WTC11 (cell line): ENCODE measurements around the gene ZNF800. TPM values are rescaled to one million over a fixed set of nuclear protein-coding genes. Genes with fewer than 3 reads are reported as not detected.
A peak's percentile ranks its signal among the peaks of the same experiment; 100 is the strongest.

Experiments used
- ATAC-seq: fragments of 200-7000 bp; cut with Tn5 transposase; 2 replicates; pipeline ENCODE4 v1.10.0; 2021; ENCODE audit warnings: mild to moderate bottlenecking, moderate library complexity
- CTCF ChIA-PET: fragments of 300-600 bp; sonication (Branson Sonifier 250); formaldehyde crosslinking; loops from one replicate; lab custom pipeline; 2021; ENCODE audit warnings: antibody characterized with exemption; lab: Charles Lee
- POLR2A ChIA-PET: fragments of 350-600 bp; sonication (Branson Sonifier 250); formaldehyde crosslinking; loops from one replicate; lab custom pipeline; 2021; ENCODE audit warnings: antibody characterized with exemption; lab: Charles Lee
- DNase-seq: peaks from one replicate; pipeline ENCODE4 v3.0.0; 2021; ENCODE audit warnings: low spot score
- H3K27ac Mint-ChIP-seq: 2 replicates; pipeline ENCODE4 v1.8.0; 2021; ENCODE audit warnings: mixed read lengths
- H3K27me3 Mint-ChIP-seq: 2 replicates; pipeline ENCODE4 v1.8.0; 2021; ENCODE audit warnings: low read depth, mild to moderate bottlenecking, moderate library complexity, mixed read lengths
- H3K36me3 Mint-ChIP-seq: 2 replicates; pipeline ENCODE4 v1.8.0; 2021; ENCODE audit warnings: mixed read lengths
- H3K4me1 Mint-ChIP-seq: 2 replicates; pipeline ENCODE4 v1.8.0; 2022; ENCODE audit warnings: mixed read lengths
- H3K4me3 Mint-ChIP-seq: 2 replicates; pipeline ENCODE4 v1.8.0; 2021; ENCODE audit warnings: mild to moderate bottlenecking, moderate library complexity, mixed read lengths
- H3K9me3 Mint-ChIP-seq: 2 replicates; pipeline ENCODE4 v1.8.0; 2021; ENCODE audit warnings: mixed read lengths
- ATF1 ChIP-seq: sonication (generic); formaldehyde crosslinking; IDR thresholded peaks from 2 replicates; pipeline ENCODE4 v1.8.1; 2023; ENCODE audit warnings: mild to moderate bottlenecking, moderate library complexity, missing genetic modification reagents
- CBFB ChIP-seq: sonication (generic); formaldehyde crosslinking; IDR thresholded peaks from 2 replicates; pipeline ENCODE4 v1.8.1; 2022; ENCODE audit warnings: mild to moderate bottlenecking, low read depth, missing genetic modification reagents
- CREM ChIP-seq: sonication (generic); formaldehyde crosslinking; IDR thresholded peaks from 2 replicates; pipeline ENCODE4 v1.8.1; 2022; ENCODE audit warnings: mild to moderate bottlenecking, missing genetic modification reagents, moderate library complexity
- CTCF ChIP-seq: fragments of 200-600 bp; IDR thresholded peaks from 2 replicates; pipeline ENCODE4 v1.8.0; 2022; ENCODE audit warnings: antibody characterized with exemption
- ETV6 ChIP-seq: sonication (generic); formaldehyde crosslinking; IDR thresholded peaks from 2 replicates; pipeline ENCODE4 v1.8.1; 2022; ENCODE audit warnings: mild to moderate bottlenecking, missing genetic modification reagents
- FOXP1 ChIP-seq: sonication (generic); formaldehyde crosslinking; IDR thresholded peaks from 2 replicates; pipeline ENCODE4 v1.8.0; 2022; ENCODE audit warnings: missing genetic modification reagents, mild to moderate bottlenecking, moderate library complexity, borderline replicate concordance
- GRHL2 ChIP-seq: fragments of 250-450 bp; sonication (Bioruptor Pico); IDR thresholded peaks from 2 replicates; pipeline ENCODE4 v1.8.0; 2022; ENCODE audit warnings: mild to moderate bottlenecking, moderate library complexity; ENCODE audit not compliant: insufficient replicate concordance, severe bottlenecking
- HMGXB4 ChIP-seq: sonication (generic); formaldehyde crosslinking; IDR thresholded peaks from 2 replicates; pipeline ENCODE4 v1.8.1; 2023; ENCODE audit warnings: mild to moderate bottlenecking, moderate library complexity, missing genetic modification reagents
- JAZF1 ChIP-seq: fragments of 250-450 bp; sonication (Bioruptor Pico); IDR thresholded peaks from 2 replicates; pipeline ENCODE4 v1.9.0; 2021; ENCODE audit warnings: moderate library complexity, mild to moderate bottlenecking, inconsistent platforms
- MXD4 ChIP-seq: fragments of 250-450 bp; sonication (Bioruptor Pico); IDR thresholded peaks from 2 replicates; pipeline ENCODE4 v1.8.0; 2021; ENCODE audit warnings: mild to moderate bottlenecking, moderate library complexity, borderline replicate concordance
- PREB ChIP-seq: sonication (generic); formaldehyde crosslinking; IDR thresholded peaks from 2 replicates; pipeline ENCODE4 v1.8.1; 2022; ENCODE audit warnings: mild to moderate bottlenecking, missing genetic modification reagents, moderate library complexity, borderline replicate concordance
- RELA ChIP-seq: sonication (generic); formaldehyde crosslinking; IDR thresholded peaks from 2 replicates; pipeline ENCODE4 v1.8.1; 2022; ENCODE audit warnings: missing genetic modification reagents, mild to moderate bottlenecking, borderline replicate concordance
- SMAD4 ChIP-seq: sonication (generic); formaldehyde crosslinking; IDR thresholded peaks from 2 replicates; pipeline ENCODE4 v1.8.0; 2022; ENCODE audit warnings: mild to moderate bottlenecking, missing genetic modification reagents
- TCF7 ChIP-seq: sonication (generic); formaldehyde crosslinking; IDR thresholded peaks from 2 replicates; pipeline ENCODE4 v1.8.0; 2022; ENCODE audit warnings: mild to moderate bottlenecking, low read depth, missing genetic modification reagents, moderate library complexity
- ZNF121 ChIP-seq: sonication (generic); formaldehyde crosslinking; IDR thresholded peaks from 2 replicates; pipeline ENCODE4 v1.8.0; 2023; ENCODE audit warnings: missing genetic modification reagents
- ZNF416 ChIP-seq: fragments of 250-450 bp; sonication (Bioruptor Pico); IDR thresholded peaks from 2 replicates; pipeline ENCODE4 v1.9.0; 2021; ENCODE audit warnings: mild to moderate bottlenecking, inconsistent platforms
- ZNF423 ChIP-seq: fragments of 250-450 bp; sonication (Bioruptor Pico); IDR thresholded peaks from 2 replicates; pipeline ENCODE4 v2.1.2; 2022; ENCODE audit warnings: mild to moderate bottlenecking, moderate library complexity
- total RNA-seq: library from RNA; stranded (reverse); gene quantifications from 3 replicates; pipeline ENCODE4 v1.2.3, GENCODE V29; 2021
- TF ChIP-seq, protein P1 (sequence below): sonication (generic); formaldehyde crosslinking; IDR thresholded peaks from 2 replicates; pipeline ENCODE4 v1.8.1; 2022; ENCODE audit warnings: low read depth, mild to moderate bottlenecking, moderate library complexity, missing genetic modification reagents, borderline replicate concordance
- TF ChIP-seq, protein P2 (sequence below): sonication (generic); formaldehyde crosslinking; IDR thresholded peaks from 2 replicates; pipeline ENCODE4 v1.8.1; 2023; ENCODE audit warnings: mild to moderate bottlenecking, missing genetic modification reagents, borderline replicate concordance
- TF ChIP-seq, protein P3 (sequence below): sonication (generic); formaldehyde crosslinking; IDR thresholded peaks from 2 replicates; pipeline ENCODE4 v1.8.1; 2023; ENCODE audit warnings: mild to moderate bottlenecking, missing genetic modification reagents

ZNF800 gene
- total RNA-seq, 1 experiment from 2014 or later = 5.7 TPM

DNA sequence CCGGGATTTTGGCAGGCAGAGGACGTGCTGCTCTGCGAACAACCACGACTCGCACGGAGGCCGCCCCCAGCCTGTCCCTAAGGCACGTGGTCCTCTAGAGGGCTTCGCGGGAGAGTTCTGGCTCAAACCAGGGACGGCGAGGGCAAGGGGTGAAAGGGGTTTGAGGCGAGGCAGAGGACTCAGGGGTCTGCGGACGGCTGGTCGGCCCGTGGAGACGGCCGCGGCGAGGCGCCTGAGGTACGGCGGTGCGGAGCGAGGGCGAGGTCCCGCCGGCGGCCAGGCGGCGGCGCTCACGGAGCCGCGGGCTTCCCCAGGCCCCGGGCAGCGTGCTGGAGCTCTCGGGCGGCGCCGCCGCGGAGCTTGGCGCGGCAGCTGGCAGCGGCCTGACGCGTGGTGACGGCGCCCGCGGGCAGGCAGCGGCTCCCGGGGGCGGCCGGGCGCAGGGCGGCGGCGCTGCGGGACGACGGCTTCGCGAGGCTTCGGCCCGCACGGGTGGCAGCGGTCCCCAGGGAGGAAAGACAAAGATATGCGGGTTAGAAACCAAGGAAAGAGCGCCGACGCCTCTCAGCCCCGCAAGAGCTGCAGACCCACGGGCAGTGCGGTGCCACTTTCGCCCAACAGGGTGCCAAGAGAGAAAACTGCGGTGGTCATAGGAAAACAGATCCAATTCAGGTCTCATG lies 44.8 kb downstream of the ZNF800 start (continued):
- TF ChIP-seq HMGXB4 (CRISPR knock-in tag) = peak; percentile 63; the same call in 1 of the 2 replicates
- peak; percentile 47 for TF ChIP-seq CTCF
- peak; percentile 75 for TF ChIP-seq ETV6
- peak; percentile 62; the same call in 1 of the 2 replicates for TF ChIP-seq FOXP1 (CRISPR knock-in tag)

GRCh38 chr7:127346575-127347256 lies 45.8 kb downstream of the ZNF800 start:
- no peak for ATAC-seq
- H3K4me3 Mint-ChIP-seq = peak overlapping the region; percentile 44

DNA sequence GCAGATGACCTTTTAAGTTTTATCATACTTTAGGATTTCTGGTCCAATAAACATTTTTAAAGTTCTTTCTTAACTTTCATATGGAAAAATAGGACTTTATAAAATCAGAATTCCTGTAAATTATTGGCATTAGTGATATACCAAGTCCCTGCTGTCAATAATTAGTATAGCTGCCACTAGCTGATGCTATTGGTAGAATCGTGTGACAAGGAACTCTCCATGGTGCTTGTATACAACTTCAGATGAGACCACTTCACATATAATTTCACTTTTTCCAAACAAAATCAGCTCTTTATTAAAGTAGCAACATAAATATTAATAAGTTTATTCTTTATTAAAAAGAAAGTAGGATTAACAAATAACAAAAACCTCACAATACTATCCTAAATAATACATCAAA lies 49.9 kb downstream of the ZNF800 start:
- H3K9me3 Mint-ChIP-seq = peaks cover 4% of the 10 kb centered on the region; the same call in 1 of the 2 replicates
- ChIA-PET CTCF (interaction anchor here (1.3 kb wide), 1 partner anchor 19 kb away, joined by 3 read pairs; no protein-coding TSS in a partner anchor), POLR2A (no interaction called here)
- no peak overlapping the region for H3K27ac Mint-ChIP-seq
- DNase-seq = no peak
- peaks cover 7% of the 10 kb centered on the region for H3K4me1 Mint-ChIP-seq
- H3K27me3 Mint-ChIP-seq = peaks cover 54% of the 10 kb centered on the region
- ATAC-seq = no peak
- no peaks in the 10 kb centered on the region for H3K36me3 Mint-ChIP-seq
- no peak overlapping the region for H3K4me3 Mint-ChIP-seq
- no peak for TF ChIP-seq RELA
- no peak for TF ChIP-seq TCF7 (CRISPR knock-in tag)
- no peak for TF ChIP-seq GRHL2
- no peak for TF ChIP-seq CREM
- TF ChIP-seq SMAD4 = no peak
- TF ChIP-seq, protein P1, sequence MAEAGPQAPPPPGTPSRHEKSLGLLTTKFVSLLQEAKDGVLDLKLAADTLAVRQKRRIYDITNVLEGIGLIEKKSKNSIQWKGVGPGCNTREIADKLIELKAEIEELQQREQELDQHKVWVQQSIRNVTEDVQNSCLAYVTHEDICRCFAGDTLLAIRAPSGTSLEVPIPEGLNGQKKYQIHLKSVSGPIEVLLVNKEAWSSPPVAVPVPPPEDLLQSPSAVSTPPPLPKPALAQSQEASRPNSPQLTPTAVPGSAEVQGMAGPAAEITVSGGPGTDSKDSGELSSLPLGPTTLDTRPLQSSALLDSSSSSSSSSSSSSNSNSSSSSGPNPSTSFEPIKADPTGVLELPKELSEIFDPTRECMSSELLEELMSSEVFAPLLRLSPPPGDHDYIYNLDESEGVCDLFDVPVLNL (CRISPR knock-in tag) = no peak
- TF ChIP-seq CBFB (CRISPR knock-in tag) = no peak
- TF ChIP-seq ZNF121 (CRISPR knock-in tag) = no peak
- TF ChIP-seq JAZF1 (CRISPR knock-in tag) = no peak
- TF ChIP-seq, protein P2, sequence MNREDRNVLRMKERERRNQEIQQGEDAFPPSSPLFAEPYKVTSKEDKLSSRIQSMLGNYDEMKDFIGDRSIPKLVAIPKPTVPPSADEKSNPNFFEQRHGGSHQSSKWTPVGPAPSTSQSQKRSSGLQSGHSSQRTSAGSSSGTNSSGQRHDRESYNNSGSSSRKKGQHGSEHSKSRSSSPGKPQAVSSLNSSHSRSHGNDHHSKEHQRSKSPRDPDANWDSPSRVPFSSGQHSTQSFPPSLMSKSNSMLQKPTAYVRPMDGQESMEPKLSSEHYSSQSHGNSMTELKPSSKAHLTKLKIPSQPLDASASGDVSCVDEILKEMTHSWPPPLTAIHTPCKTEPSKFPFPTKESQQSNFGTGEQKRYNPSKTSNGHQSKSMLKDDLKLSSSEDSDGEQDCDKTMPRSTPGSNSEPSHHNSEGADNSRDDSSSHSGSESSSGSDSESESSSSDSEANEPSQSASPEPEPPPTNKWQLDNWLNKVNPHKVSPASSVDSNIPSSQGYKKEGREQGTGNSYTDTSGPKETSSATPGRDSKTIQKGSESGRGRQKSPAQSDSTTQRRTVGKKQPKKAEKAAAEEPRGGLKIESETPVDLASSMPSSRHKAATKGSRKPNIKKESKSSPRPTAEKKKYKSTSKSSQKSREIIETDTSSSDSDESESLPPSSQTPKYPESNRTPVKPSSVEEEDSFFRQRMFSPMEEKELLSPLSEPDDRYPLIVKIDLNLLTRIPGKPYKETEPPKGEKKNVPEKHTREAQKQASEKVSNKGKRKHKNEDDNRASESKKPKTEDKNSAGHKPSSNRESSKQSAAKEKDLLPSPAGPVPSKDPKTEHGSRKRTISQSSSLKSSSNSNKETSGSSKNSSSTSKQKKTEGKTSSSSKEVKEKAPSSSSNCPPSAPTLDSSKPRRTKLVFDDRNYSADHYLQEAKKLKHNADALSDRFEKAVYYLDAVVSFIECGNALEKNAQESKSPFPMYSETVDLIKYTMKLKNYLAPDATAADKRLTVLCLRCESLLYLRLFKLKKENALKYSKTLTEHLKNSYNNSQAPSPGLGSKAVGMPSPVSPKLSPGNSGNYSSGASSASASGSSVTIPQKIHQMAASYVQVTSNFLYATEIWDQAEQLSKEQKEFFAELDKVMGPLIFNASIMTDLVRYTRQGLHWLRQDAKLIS (CRISPR knock-in tag) = no peak
- TF ChIP-seq PREB (CRISPR knock-in tag) = no peak
- TF ChIP-seq MXD4 (CRISPR knock-in tag) = no peak
- no peak for TF ChIP-seq ZNF416 (CRISPR knock-in tag)
- TF ChIP-seq, protein P3, sequence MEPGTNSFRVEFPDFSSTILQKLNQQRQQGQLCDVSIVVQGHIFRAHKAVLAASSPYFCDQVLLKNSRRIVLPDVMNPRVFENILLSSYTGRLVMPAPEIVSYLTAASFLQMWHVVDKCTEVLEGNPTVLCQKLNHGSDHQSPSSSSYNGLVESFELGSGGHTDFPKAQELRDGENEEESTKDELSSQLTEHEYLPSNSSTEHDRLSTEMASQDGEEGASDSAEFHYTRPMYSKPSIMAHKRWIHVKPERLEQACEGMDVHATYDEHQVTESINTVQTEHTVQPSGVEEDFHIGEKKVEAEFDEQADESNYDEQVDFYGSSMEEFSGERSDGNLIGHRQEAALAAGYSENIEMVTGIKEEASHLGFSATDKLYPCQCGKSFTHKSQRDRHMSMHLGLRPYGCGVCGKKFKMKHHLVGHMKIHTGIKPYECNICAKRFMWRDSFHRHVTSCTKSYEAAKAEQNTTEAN = no peak

More at GRCh38 chr7:127346575-127347256, 45.8 kb downstream of the ZNF800 start:
- POLR2A ChIA-PET = no interaction called here
- no peak overlapping the region for H3K27ac Mint-ChIP-seq
- peaks cover 75% of the 10 kb centered on the region for H3K27me3 Mint-ChIP-seq
- H3K36me3 Mint-ChIP-seq = no peaks in the 10 kb centered on the region
- no peak for DNase-seq
- TF ChIP-seq ATF1 (CRISPR knock-in tag) (no peak), ZNF423 (CRISPR knock-in tag) (no peak)
- peaks cover 7% of the 10 kb centered on the region for H3K4me1 Mint-ChIP-seq
- CTCF ChIA-PET = interaction anchor here (1.4 to 1.5 kb wide), 2 partner anchors 24 to 46 kb away, joined by 8 to 10 read pairs; partner anchors contain the start of gene ZNF800
- peaks cover 4% of the 10 kb centered on the region; the same call in 1 of the 2 replicates for H3K9me3 Mint-ChIP-seq
